ENCODE measurements around the gene SLC25A11. TPM values are rescaled to one million over a fixed set of nuclear protein-coding genes. Genes with fewer than 3 reads are reported as not detected.

The SLC25A11 gene
- total RNA-seq, 1 donor from 2014 or later = 45.7 TPM

GRCh38 chr17:4982305-4982704, 42.5 kb upstream of the SLC25A11 start:
- H3K9me3 ChIP-seq = no peaks in the 10 kb centered on the region
- no peak for DNase-seq (ENCODE audit: extremely low spot score in 2 of 2)
- peaks cover 0 to 37% of the 10 kb centered on the region in 2 donors for H3K36me3 ChIP-seq
- no peak for TF ChIP-seq POLR2AphosphoS5 (IDR thresholded peaks at IDR 0.05; ENCODE audit: insufficient read depth in 1 of 2, low read depth in 1 of 2)
- no peak for TF ChIP-seq POLR2A (IDR thresholded peaks at IDR 0.05)
- no peak for TF ChIP-seq CTCF (IDR thresholded peaks at IDR 0.05)
- intact Hi-C loops (cut with DNase I) = loop anchor here (5.0 to 10.0 kb wide), 2 partner anchors 52 to 75 kb away; partner anchors contain the start of gene SLC52A1
- no peaks in the 10 kb centered on the region for H3K27me3 ChIP-seq
- H3K4me1 ChIP-seq = peaks cover 17% of the 10 kb centered on the region
- no peak overlapping the region for H3K4me3 ChIP-seq
- H3K27ac ChIP-seq = no peak overlapping the region

GRCh38 chr17:4980644-4981216, 40.9 kb upstream of the SLC25A11 start:
- intact Hi-C loops (cut with DNase I) = loop anchor here (5.0 to 10.0 kb wide), 2 partner anchors 54 to 73 kb away; partner anchors contain the start of gene SLC52A1

GRCh38 chr17:4978726-4979125, 38.9 kb upstream of the SLC25A11 start:
- H3K9me3 ChIP-seq = no peaks in the 10 kb centered on the region
- TF ChIP-seq POLR2A (IDR thresholded peaks at IDR 0.05) = no peak
- TF ChIP-seq POLR2AphosphoS5 (IDR thresholded peaks at IDR 0.05; ENCODE audit: insufficient read depth in 1 of 2, low read depth in 1 of 2) = no peak
- no peak for TF ChIP-seq CTCF (IDR thresholded peaks at IDR 0.05)
- H3K36me3 ChIP-seq = peaks cover 0 to 58% of the 10 kb centered on the region in 2 donors
- no peak for DNase-seq (ENCODE audit: extremely low spot score in 2 of 2)
- no peak overlapping the region for H3K4me3 ChIP-seq
- intact Hi-C loops (cut with DNase I) = no loop called here
- H3K27me3 ChIP-seq = no peaks in the 10 kb centered on the region
- no peaks in the 10 kb centered on the region for H3K4me1 ChIP-seq
- no peak overlapping the region for H3K27ac ChIP-seq

More at GRCh38 chr17:4980644-4981216, 40.9 kb upstream of the SLC25A11 start:
- peaks cover 4% of the 10 kb centered on the region for H3K4me1 ChIP-seq
- H3K9me3 ChIP-seq = no peaks in the 10 kb centered on the region
- no peaks in the 10 kb centered on the region for H3K27me3 ChIP-seq
- no peak for DNase-seq (ENCODE audit: extremely low spot score in 2 of 2)
- no peak overlapping the region for H3K27ac ChIP-seq
- H3K36me3 ChIP-seq = peaks cover 0 to 52% of the 10 kb centered on the region in 2 donors
- TF ChIP-seq POLR2A (IDR thresholded peaks at IDR 0.05) (no peak), CTCF (IDR thresholded peaks at IDR 0.05) (peak; percentile 41 to 71 (median 59))
- H3K4me3 ChIP-seq = no peak overlapping the region

DNA sequence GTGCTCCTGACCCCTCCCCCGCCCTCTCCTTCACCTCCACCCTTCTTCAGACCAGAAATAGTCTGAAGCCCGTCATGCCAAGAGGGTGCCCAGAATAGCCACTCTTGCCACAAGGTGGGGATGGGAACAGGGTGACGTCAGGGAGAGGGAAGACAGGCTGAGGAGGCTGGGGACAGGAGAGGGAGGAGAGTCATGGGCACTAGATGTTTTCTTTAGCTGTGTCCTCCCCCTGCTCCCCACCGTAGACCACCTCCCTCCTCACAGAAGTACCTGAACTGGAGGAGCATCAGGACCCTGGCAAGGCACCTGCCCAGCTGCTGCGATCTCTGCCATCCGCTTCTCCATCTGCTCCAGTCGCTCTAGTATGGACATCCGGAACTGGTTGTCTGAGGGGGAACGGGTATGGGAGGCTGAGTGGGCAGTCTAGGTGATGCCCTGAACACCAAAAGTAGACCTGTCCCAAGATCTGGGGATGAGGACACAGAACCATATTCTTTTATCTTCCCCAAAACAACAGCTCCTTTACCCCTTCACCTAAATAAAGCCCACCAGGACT, 34.3 kb upstream of the SLC25A11 start:
- H3K27me3 ChIP-seq = no peaks in the 10 kb centered on the region
- TF ChIP-seq POLR2AphosphoS5 (IDR thresholded peaks at IDR 0.05; ENCODE audit: insufficient read depth in 1 of 2, low read depth in 1 of 2) (no peak), CTCF (IDR thresholded peaks at IDR 0.05) (no peak), POLR2A (IDR thresholded peaks at IDR 0.05) (no peak)
- peaks cover 10% of the 10 kb centered on the region for H3K4me1 ChIP-seq
- intact Hi-C loops (cut with DNase I) = no loop called here
- H3K36me3 ChIP-seq = peaks cover 0 to 63% of the 10 kb centered on the region in 2 donors
- DNase-seq (ENCODE audit: extremely low spot score in 2 of 2) = no peak
- no peaks in the 10 kb centered on the region for H3K9me3 ChIP-seq
- H3K27ac ChIP-seq = no peak overlapping the region
- H3K4me3 ChIP-seq = no peak overlapping the region

All from vagina (tissue), 2 donors.